T-helper 22 cell (primary cell): Measurements from ENCODE around the gene FAR2.
"Not testable (repeated sequence)": the region's sequence is repeated elsewhere in the genome, so short reads cannot be mapped to it uniquely, and the experiment has no call there.

ENCODE experiments used
- DNase-seq: peaks from one replicate; pipeline ENCODE4 v3.0.0-alpha.2; 2020; ENCODE audit warnings: low read depth

The FAR2 gene

DNA sequence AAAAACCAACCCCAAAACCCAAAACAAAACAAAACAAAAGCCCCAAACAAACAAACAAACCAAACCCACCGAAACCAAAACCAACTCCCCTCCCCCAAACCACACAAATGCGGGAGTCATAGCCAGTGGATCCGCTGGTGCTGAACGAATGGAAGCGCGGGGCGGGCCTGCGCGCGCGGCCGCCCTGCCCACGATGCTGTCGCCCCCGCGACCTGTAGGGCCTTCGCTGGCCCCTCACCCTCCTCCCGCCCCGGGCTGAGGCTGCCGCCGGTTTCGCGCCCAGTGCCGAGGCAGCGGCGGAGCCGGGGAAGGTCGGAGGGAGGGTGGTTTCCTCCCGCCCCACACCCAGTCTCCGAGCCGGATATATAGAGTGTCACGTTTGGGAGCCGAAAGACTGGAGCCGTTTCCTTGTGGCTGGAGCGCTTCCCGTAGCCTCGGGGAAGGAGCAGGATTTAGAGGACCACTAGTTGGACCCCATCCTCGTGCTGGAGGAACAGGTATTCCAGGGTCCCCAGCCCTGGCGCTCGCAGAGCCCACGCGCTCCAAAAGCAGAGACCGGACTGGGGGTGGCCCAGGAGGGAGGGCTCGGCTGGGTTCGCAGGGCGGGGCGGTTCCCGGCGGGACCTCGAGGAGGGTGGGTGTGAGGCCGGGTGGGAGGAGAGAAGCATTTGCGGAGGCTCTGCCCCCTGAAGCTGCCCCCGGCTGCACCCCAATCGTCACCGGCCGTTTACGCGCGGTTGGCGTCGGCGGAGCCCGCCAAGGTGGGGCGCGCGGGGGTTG, at the start of gene FAR2:
TSS of gene FAR2 (plus strand) at position 368 of the 780 bp plus-strand sequence. CDS start 121,172 bp downstream, outside the sequence.
- DNase-seq, result peak; percentile 29

DNA sequence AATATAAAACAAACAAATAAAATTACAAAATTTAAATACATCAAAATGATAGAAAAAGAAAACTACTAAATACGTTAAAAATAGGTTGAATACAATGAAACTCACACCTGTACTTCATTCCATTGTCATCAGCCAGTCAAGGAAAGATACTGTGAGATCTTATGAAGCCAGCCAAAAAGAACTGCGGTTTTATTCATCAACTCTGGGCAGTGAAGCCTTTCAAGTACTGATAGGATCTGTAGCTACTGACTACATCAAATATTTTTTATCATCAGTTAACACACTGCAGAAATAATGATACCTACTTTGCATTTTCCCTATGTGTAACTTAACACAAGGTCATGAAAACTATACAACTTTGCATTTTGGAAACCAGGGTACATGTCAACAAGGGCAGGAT, 46.3 kb upstream of the FAR2 start:
- DNase-seq, result no peak

DNA sequence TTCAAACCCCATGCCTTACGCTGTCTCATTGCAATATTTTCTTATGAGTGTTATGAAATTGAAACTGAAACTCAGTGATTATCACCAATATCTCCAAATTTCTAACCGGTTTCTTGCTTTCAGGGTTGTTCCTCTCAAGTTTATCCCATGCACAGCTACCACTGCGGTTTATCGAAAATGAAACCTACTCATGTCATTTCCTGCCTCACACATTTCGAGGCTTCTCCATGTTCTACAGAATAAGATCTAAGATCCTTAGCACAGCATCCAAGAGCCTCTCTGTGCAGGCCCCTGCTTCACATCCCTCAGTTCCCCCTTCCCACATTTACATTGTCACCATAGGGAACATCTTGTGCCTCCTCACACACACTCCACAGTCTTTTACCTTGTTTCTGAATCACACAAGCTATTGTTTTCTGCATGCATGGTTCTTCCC, 45.5 kb upstream of the FAR2 start:
- peak; percentile 17 for DNase-seq

DNA sequence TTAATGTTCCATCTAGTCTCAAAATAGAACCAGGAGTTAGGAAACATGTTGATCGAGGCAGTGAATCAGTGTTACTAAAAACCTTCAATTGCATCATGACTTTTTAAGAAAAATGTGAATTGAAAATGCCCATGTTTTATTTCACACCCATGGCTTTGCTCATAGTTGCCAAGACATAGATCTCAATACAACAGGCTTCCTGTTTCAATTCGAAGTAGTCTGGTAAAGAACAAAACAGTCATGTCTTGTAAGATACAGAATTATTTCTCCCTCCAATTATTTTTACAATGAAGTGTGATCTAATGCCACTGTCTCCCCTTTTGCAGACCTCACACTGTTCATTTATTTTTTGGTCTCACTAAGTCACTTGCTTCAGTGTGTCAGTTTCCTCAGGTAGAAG, 44.6 kb upstream of the FAR2 start:
- DNase-seq, result no peak

DNA sequence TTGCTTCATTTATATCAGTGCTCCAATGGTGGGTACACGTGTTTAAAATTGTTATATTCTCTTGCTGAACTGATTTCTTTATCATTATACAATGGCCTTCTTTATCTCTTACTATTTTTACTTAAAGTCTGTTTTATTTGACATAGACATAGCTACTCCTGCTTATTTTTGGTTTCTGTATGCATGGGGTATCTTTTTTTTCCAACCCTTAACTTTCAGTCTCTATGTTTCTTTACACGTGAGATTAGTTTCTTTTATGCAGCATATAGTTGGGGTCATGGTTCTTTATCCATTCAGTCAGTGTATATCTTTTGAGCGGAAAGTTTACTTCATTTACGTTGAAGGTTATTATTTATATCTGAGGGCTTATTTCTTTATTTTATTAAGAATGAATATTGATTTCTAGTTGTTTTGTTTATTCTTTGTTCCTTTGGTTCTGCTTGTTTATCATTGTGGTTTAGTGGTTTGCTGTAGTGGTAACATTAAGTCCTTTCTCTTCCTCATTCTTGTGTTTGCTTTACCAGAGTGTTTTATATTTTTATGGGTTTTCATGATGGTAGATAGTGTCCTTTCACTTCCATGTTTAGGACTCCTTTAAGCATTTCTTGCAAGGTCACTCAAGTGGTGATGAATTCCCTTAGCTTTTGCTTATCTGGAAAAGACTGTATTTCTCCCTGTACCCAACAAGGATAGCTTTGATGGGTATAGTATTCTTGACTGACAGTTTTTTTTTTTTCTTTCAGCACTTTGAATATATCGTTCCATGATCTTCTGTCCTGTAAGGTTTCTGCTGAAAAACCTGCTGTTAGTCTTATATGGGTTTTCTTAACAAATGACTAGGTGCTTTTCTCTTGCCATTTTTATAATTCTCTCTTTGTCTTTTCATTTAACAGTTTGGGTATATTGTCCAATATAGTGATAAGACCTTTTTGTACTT, 38.3 kb upstream of the FAR2 start:
- DNase-seq, result no peak

DNA sequence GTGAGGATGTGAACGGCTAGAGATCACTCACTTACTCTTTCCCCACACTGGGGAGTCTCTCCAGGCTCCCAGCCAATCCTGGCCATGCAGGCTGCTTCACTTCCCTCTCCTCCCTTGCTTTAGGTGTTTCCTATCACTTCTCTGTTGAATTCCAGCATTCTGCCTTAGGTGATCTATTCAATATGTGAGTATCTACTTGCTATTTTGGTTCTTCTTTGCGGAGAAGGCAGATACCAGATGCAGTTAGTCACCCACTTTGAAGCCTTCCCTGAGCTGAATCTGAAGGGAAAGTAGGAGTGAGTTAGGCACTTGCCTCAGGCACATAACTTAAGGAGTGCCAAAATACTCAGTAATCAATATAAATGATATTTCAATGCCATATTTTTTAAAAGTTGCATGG, 36.0 kb upstream of the FAR2 start:
- DNase-seq, result no peak

DNA sequence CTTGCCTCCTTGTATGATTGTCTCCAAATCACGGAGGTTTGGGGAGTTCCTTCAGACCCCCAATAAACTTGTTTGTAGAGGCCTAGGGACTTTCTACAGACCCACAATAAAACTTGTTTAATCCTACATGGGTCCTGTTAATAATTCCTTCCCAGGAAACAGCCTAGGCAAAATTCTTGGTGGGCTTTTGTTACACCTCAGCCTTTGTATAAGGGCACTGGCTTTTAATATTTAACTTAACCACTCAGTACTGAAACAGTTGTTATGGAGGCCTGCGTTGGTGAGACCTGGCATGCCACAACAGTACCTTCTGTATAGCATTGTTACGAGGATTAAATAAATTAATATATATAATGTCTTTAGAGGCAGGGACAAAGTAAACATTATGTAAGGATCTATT, 32.7 kb upstream of the FAR2 start:
- DNase-seq, result no peak

DNA sequence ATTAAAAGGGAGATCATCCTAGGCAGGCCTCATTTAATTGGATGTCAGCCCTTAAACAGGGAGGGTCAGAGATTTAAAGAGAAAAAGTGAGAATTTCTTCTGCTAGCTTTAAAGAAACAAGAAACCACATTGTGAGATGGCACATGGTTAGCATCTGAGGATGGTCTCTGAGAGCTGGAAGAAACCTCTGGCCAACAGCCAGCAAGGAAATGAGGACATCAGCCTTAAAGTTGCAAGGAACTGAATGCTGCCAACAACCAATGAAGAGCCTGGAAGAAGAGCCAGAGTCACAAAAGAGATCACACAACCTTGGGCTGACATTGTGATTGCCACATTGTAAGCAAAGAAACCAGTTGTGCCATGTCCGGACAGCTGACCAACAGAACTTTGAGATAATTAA, 17.5 kb upstream of the FAR2 start:
- DNase-seq, result no peak

DNA sequence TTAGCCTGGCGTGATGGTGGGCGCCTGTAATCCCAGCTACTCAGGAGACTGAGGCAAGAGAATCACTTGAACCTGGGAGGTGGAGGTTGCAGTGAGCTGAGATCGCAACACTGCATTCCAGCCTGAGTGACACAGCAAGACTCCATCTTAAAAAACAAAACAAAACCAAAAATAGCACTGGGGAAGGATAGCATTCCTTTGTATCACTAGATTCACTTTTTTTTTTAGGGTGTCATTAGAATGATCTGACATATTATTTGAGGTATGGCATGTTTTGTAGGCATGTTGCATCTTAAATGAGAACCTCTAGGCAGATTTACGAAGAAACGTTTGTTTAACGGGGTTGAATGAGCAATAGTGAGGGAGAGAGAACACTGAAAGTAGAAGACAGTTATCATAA, 16.8 kb upstream of the FAR2 start:
- no peak for DNase-seq

DNA sequence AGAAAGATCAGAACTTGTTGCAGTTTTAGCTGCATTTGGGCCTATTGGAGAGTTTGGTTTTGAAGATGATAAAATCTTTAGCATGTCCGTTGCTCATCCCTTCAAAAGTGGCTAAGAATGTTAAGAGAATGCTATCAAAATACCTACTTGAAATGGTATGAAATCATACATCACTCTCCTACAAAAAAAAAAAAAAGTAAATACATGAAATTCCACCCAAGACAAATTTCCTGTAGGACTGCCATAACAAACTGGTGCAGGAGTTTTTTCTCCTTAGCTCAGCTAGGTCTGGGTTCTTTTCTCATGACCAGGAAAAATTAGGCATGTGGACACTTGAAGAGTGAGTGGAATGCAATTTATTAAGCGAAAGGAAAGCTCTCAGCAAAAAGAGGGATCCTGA, 15.9 kb upstream of the FAR2 start:
- no peak for DNase-seq

DNA sequence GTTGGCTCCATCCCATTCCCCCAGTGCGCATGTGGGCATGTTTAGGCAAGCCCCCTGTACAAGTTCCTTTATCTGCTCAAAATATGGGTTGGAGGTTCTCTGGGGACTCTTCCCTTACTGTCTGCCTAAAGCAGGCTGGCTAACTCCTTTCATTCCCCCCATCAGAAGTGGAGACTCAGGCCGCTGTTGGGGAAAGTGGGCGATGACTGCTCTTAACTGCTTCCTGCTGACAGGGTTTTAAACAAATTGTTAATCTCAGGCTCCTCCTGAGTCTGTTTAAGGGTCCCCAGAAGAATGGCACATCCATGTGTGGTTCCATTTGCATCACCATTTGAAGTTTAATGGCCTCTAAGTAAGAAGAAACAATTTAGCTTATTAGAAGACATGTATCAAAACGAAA, 15.4 kb upstream of the FAR2 start:
- no peak for DNase-seq

DNA sequence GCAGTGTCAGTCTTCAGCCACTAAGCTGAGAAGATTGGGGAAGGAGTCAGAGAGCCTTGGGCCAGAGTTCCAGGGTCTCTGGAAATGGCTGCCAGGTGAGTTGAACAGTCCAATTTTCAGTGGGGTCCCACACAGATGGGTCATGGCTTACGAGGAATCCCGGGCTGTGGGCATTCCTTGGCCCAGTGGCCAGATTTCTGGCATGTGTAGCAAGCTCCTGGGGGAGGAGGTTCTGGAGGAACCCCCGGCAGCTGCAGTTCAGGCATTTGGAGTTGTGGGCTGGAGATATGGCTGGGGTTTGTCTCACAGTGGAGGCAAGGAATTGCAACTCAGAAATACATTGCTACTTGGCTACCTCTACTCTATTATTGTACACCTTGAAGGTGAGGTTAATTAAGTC, 10.8 kb upstream of the FAR2 start:
- DNase-seq, result not testable (repeated sequence)

DNA sequence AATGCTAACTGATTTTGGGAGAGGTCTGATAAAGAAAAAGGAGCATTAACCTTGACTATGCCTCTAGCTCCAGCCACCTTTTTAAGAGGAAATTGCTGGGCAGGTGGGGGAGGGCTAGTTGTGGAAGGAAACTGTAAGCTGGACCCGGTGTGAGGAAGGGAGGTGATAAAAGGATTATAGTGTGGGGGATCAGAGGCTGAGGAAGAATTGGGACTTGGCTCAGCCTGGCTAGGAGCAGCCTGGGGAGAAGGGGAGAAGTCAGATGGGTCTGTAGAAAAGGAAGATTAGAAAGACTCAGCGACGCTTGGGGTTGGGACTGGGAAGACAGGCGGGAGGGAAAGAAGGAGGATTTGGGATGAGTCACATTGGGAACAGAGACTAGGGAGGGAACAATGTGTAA, 10.2 kb upstream of the FAR2 start:
- DNase-seq, result not testable (repeated sequence)

DNA sequence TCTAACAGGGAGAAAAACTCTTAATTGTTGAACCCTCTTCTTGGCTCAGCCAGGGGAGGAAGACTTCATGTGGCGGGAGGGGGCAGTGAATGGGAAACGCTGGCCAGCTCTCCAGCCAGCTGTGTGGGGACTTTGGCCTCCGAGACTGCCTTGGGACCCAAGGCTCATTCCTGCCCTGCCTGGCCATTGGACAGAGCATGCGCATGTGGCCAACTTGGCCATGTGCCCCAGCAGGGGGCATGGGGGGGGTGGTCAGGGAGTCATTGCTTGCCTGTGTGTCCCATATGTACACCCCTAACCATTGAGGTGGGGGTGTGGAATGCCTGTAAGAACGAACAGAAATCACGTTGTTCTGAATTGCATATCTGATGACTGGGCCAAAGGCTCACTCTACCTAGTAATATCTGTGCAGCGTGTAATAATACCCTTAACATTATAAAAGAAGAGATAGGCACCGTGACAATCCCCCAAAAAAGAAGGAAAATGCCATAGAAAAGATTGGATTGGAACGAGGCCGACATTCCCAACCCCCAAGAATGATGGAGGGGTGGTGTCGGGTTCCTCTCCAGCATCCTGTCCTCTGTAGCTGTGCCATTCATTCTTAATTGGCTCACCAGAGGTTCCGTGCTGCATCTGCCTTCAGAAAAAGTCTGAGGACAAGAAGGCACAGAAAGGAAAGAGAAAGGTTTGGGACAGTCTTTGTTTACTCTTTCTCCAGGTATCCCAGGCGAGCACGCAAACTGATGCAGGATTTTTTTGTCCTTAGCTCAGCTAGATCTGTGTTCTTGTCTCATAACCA, 3.5 kb upstream of the FAR2 start:
- no peak for DNase-seq

DNA sequence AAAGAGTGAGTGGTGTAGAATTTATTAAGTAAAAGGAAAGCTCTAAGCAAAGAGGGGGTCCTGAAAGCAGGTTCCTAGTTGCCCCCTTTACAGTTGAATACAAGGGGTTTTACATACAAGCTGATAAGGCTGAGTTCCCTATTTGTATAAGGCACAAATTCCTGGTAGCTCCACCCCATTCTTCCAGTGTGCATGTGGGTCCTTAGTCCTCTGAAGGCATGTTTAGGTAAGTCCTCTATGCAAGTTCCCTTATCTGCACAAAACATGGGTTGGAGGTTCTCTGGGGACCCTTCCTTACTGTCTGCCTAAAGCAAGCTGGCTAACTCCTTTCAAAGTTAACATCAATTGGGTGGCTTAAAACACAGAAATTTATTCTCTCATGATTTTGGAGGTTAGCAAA, 2.9 kb upstream of the FAR2 start:
- DNase-seq, result no peak

DNA sequence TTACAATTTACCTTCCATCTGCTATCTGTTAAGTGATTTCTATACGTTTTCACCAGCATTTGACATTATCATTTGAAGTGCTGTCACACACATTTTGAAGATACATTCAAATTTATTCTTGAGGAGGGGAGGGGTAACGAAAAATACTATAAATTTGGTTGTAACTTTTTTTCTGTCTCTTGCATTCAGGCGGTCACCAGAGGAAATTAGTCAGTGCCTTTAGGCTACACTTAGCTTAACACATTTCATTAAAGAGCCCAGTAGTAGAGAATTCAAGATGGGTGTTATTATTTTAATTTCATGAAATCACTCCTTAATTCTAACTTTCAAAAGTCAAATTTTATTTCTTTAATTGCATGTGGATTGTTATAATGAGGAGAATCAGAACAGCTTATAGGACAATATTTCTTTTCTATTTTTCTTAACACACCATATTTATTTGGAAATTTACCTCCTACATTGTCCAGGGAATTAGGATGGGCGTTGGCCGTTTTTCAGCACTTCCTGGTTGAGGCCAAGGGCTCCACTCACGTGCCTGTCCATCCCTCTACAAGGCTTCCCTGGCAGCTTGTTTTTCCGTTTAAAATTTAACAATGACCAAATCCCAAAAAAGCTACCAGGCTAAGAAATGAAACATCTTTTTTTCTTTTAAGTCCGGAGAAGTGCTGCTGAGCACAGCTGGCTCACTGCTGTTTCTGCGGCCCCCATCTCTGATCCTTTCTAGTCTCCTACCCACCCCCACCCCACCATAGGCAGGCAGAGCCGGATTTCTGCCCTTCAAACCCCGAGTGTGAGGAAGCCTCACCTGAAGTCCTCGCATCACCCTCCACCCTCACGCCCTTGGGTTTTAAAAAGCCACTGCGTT, 1.1 kb upstream of the FAR2 start:
- no peak for DNase-seq

DNA sequence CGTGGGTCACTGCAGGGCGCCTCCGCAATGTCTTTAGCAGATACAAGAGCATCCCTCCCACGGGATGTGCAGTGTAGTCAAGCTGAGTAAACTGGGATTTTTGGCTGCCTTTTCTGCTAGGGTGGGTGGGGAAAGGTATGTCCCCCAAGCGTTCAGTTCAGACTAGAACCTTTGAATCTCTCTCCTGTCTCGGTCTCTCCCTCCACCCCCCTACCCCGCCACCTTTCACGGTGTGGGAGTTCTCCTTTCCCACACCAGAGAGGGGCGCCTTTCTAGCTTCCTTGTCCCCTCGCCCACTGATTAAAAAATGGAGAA, 525 bp upstream of the FAR2 start:
- DNase-seq, result no peak

DNA sequence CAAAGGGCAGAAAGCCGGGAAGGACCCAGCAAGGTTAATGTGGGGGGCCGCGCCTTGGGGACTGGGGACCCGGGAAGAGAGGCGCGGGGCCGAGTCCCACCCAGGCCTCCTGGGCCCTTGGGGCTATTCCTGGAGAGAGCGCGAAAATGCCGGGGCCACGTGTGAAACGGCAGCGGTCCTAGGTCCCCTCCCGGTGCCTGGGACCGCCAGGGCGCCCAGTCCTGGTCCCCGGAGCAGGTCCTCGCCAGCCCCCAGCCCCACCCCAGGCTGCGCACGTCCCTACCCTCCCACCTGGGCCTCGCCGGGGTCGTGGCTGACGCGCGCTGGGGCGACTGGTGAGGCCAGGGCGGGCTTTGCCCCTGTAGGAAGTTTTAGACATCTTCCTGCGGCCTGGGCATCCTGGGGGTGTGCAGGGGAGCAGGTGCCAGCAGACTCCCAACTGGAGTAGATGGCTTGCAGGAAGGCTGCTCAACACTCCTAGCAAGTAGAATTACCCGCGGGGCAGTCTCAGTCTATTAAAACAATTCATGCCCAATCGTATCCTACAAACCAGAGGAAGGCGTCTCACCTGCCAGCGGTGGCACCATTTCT, 708 bp downstream of the FAR2 start:
- no peak for DNase-seq

DNA sequence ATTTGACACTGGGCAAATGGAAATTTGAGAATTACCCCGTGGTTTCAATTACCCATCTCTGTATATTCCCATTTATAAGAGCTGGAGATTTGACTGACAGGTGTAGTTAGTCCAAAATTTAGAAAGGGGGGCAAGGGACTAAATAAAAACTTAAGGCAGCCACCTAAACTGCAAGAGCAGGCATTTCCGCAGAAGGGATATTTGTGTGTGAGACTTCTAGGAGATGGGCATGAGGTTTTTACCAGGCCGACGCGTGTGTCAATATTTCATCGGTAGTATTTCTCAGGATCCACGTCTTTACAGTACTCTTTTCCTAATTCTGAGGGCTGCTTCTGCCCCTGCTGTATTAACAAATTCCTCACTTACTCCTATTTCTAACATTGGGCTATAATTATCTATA, 1.4 kb downstream of the FAR2 start:
- DNase-seq, result no peak

DNA sequence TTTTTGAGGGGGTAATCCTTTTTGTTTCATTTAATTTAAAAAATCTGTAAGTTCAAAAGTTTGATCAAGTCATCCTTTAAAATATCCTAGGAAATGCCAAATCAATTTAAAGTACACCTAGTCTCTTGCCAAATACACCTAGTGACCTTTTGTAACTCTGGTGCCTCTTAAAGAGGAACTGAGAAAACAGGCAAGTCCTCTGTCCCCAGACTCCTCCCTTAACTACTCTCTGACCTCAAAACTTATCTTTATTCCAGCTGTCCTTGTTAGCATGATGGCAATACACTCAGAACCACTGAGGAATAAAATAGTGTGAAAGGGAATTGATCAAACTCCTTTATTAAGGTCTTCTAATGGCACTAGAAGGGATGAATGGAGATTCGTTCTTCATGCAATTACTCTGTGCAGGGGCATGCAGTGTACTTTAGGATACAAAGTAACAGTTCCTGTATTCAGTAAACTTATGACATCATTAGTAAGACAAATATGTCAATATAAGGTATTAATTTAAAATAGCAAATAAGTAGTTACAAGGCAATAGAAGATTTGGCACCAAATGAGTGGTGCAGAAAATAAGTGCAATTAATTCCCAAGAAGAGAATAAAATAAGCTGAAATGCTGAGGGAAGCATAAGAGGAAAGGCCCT, 3.3 kb downstream of the FAR2 start:
- DNase-seq, result no peak
